Measurements from ENCODE around the gene ZNF19.

GRCh38 chr16:71464231-71464630, 24.9 kb downstream of the ZNF19 start:
- TF ChIP-seq, protein P1, sequence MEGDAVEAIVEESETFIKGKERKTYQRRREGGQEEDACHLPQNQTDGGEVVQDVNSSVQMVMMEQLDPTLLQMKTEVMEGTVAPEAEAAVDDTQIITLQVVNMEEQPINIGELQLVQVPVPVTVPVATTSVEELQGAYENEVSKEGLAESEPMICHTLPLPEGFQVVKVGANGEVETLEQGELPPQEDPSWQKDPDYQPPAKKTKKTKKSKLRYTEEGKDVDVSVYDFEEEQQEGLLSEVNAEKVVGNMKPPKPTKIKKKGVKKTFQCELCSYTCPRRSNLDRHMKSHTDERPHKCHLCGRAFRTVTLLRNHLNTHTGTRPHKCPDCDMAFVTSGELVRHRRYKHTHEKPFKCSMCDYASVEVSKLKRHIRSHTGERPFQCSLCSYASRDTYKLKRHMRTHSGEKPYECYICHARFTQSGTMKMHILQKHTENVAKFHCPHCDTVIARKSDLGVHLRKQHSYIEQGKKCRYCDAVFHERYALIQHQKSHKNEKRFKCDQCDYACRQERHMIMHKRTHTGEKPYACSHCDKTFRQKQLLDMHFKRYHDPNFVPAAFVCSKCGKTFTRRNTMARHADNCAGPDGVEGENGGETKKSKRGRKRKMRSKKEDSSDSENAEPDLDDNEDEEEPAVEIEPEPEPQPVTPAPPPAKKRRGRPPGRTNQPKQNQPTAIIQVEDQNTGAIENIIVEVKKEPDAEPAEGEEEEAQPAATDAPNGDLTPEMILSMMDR (conservative IDR thresholded peaks at IDR 0.05; ENCODE audit: low read length), result no peak
- no peak for TF ChIP-seq EZH2phosphoT487 (IDR thresholded peaks at IDR 0.05; ENCODE audit: borderline replicate concordance)
